Esophagus squamous epithelium (tissue), 5 donors: ENCODE results near the gene AVL9. TPM values are rescaled to one million over a fixed set of nuclear protein-coding genes. Genes with fewer than 3 reads are reported as not detected.

Experiments
- DNase-seq: peaks from one replicate; lab custom pipeline; 2025; lab: John Stamatoyannopoulos, UW
- H3K27ac ChIP-seq, 4 donors: fragments of 200-600 bp; sonication (generic); one replicate each; pipeline ENCODE4 v1.5.1; 2016 to 2019; ENCODE audit warnings: mild to moderate bottlenecking in 1 of 4
- H3K27me3 ChIP-seq, 4 donors: fragments of 200-600 bp; sonication (generic); 1 replicate in 3 of 4; 2 replicates in 1 of 4; pipeline versions ENCODE4 v1.5.1 to v1.6.0; 2017 to 2021; ENCODE audit warnings: antibody characterized with exemption in 1 of 4
- H3K36me3 ChIP-seq, 3 donors: fragments of 200-600 bp; sonication (generic); one replicate each; pipeline ENCODE4 v1.5.1; 2016 to 2019
- H3K4me1 ChIP-seq, 3 donors: fragments of 200-600 bp; sonication (generic); one replicate each; pipeline ENCODE4 v1.5.1; 2017 to 2019
- H3K4me3 ChIP-seq, 4 donors: fragments of 200-600 bp; sonication (generic); 1 replicate in 3 of 4; 2 replicates in 1 of 4; pipeline ENCODE4 v1.5.1; 2016 to 2019; ENCODE audit warnings: mild to moderate bottlenecking in 2 of 4, moderate library complexity in 1 of 4
- H3K9me3 ChIP-seq, 3 donors: fragments of 200-600 bp; sonication (generic); one replicate each; pipeline ENCODE4 v1.5.1; 2016 to 2019
- POLR2A ChIP-seq, 4 donors: fragments of 450-650 bp; IDR thresholded peaks; one replicate each; pipeline ENCODE4 v1.6.1; 2017; ENCODE audit warnings: antibody characterized with exemption in 4 of 4, mild to moderate bottlenecking in 4 of 4, moderate library complexity in 3 of 4
- WGBS, 2 donors: methylation state at CpG; one replicate each; pipeline ENCODE4 v1.1.5; 2018; 5-methylcytosine and 5-hydroxymethylcytosine counted together
- intact Hi-C: fragments of 100-400 bp; cut with DNase I; formaldehyde crosslinking; loops from one replicate; pipeline ENCODE4 v1.15.0; 2022
- total RNA-seq, 4 donors: library from RNA; depleted of rRNA; stranded (reverse); fragments of >200 nt; gene quantifications; one replicate each; pipeline ENCODE4 v1.1.0, GENCODE V29; 2016
- TF ChIP-seq, protein P1 (sequence below), 6 experiments: fragments of 450-650 bp in 4 of 6; fragments of 200-600 bp in 2 of 6; sonication (generic) in 2 of 6; IDR thresholded peaks; one replicate each; pipeline ENCODE4 v1.5.1; 2016 to 2019; ENCODE audit warnings: antibody characterized with exemption in 6 of 6, mild to moderate bottlenecking in 4 of 6, moderate library complexity in 4 of 6
- donor health status: DM: yes; HTN: yes; CAD: no.

Gene AVL9
- total RNA-seq, 4 donors from 2014 or later, result 15.7 to 26.1 (median 21.6) TPM

DNA sequence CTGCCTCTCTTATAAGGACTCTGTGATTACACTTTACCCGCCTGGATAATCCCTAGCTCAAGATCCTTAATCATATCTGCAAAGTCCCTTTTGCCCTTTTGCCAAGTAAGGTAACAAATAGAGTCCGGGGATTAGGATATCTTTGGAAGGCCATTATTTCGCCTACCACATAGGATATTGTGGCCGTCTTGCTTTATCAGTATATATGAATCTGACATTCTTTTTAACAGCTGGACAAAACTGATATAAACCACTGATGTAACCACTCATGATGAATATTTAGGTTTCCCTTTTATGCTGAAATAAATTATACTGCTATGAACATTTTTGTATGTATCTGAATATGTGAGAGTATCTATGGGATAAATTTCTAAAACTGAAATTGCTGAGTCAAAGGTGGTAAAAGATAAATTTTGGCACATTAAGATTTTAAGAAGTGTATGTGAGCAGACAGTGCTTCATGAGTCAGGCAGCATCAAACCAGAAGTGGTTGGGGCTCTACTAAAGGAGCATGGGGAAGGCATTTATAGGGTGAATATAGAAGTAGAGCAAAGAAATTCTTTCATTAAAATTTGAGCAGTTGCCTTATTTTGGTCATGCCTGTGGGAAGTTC, 44.7 kb downstream of the AVL9 start:
- H3K9me3 ChIP-seq, result no peaks in the 10 kb centered on the region
- H3K4me3 ChIP-seq, result no peak overlapping the region
- TF ChIP-seq, protein P1, sequence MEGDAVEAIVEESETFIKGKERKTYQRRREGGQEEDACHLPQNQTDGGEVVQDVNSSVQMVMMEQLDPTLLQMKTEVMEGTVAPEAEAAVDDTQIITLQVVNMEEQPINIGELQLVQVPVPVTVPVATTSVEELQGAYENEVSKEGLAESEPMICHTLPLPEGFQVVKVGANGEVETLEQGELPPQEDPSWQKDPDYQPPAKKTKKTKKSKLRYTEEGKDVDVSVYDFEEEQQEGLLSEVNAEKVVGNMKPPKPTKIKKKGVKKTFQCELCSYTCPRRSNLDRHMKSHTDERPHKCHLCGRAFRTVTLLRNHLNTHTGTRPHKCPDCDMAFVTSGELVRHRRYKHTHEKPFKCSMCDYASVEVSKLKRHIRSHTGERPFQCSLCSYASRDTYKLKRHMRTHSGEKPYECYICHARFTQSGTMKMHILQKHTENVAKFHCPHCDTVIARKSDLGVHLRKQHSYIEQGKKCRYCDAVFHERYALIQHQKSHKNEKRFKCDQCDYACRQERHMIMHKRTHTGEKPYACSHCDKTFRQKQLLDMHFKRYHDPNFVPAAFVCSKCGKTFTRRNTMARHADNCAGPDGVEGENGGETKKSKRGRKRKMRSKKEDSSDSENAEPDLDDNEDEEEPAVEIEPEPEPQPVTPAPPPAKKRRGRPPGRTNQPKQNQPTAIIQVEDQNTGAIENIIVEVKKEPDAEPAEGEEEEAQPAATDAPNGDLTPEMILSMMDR (IDR thresholded peaks at IDR 0.05), result no peak
- 74 to 93% methylated on average over 4 of the region's 4 CpGs for WGBS, 2 donors
- no peak overlapping the region for H3K27ac ChIP-seq
- no peaks in the 10 kb centered on the region for H3K27me3 ChIP-seq
- no peak for DNase-seq
- peaks cover 0 to 15% (median 6%) of the 10 kb centered on the region in 3 donors for H3K4me1 ChIP-seq
- H3K36me3 ChIP-seq, result peaks cover 0 to 26% (median 0%) of the 10 kb centered on the region in 3 donors
- intact Hi-C loops, result no loop called here

- no peak overlapping the region for H3K27ac ChIP-seq
- H3K9me3 ChIP-seq, result no peaks in the 10 kb centered on the region
- peaks cover 0 to 52% (median 0%) of the 10 kb centered on the region in 3 donors for H3K36me3 ChIP-seq
- TF ChIP-seq POLR2A (IDR thresholded peaks at IDR 0.05), result no peak
- TF ChIP-seq, protein P1 (IDR thresholded peaks at IDR 0.05), result no peak
- no peak for DNase-seq
- H3K27me3 ChIP-seq, result no peaks in the 10 kb centered on the region
- intact Hi-C loops, result no loop called here
- H3K4me3 ChIP-seq, result no peak overlapping the region
- H3K4me1 ChIP-seq, result no peaks in the 10 kb centered on the region
- 88 to 90% methylated on average over 2 of the region's 2 CpGs for WGBS, 2 donors
These were observed 47.3 kb downstream of the AVL9 start for GRCh38 chr7:32542595-32542994.

GRCh38 chr7:32559480-32559879, 64.2 kb downstream of the AVL9 start:
- no peak overlapping the region for H3K4me3 ChIP-seq
- no peak for DNase-seq
- H3K27ac ChIP-seq, result no peak overlapping the region
- no peaks in the 10 kb centered on the region for H3K4me1 ChIP-seq
- WGBS, 2 donors, result 92 to 99% methylated on average over 4 of the region's 4 CpGs
- TF ChIP-seq, protein P1 (IDR thresholded peaks at IDR 0.05), result no peak
- no peak for TF ChIP-seq POLR2A (IDR thresholded peaks at IDR 0.05)
- H3K9me3 ChIP-seq, result no peaks in the 10 kb centered on the region
- intact Hi-C loops, result no loop called here
- H3K27me3 ChIP-seq, result no peaks in the 10 kb centered on the region
- H3K36me3 ChIP-seq, result peaks cover 0 to 91% (median 6%) of the 10 kb centered on the region in 3 donors

DNA sequence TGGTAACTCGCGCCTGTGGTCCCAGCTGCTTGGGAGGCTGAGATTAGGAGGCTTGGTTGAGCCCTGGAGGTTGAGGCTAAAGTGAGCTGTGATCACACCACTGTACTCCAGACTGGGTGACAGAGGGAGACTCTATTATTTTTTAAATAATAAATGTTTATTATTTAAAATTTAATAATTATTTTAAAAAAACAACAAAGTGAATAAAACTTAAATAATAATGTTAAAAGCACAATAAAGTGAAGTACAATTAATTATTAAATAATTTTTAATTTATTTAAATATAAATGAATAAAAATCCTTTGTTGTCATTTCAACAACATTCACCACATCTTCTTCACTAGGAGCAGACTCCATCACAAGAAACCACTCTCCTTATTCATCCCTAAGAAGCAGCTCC, 64.8 kb downstream of the AVL9 start:
- DNase-seq, result no peak
- 93 to 96% methylated on average over 2 of the region's 2 CpGs for WGBS, 2 donors
- Histone ChIP-seq H3K27ac (no peak overlapping the region), H3K27me3 (no peaks in the 10 kb centered on the region), H3K4me3 (no peak overlapping the region), H3K9me3 (no peaks in the 10 kb centered on the region), H3K36me3 (peaks cover 0 to 89% (median 6%) of the 10 kb centered on the region in 3 donors), H3K4me1 (no peaks in the 10 kb centered on the region)
- no peak for TF ChIP-seq POLR2A (IDR thresholded peaks at IDR 0.05)
- TF ChIP-seq, protein P1 (IDR thresholded peaks at IDR 0.05), result no peak
- intact Hi-C loops, result no loop called here

DNA sequence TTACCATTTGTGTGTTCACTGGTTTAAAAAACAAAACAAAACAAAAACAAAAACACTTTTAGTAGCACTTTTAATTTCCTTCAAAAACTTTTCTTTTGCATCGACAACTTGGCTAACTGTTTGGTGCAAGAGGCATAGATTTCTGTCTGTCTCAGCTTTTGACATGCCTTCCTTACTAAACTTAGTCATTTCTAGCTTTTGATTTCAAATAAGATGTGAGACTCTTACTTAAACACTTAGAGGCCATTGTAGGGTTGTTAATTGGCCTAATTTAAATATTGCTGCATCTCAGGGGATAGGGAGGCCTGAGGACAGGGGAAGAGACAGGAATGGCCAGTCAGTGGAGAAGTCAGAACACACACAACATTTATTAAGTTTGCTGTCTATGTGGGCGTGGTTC, 66.3 kb downstream of the AVL9 start:
- intact Hi-C loops, result no loop called here
- Histone ChIP-seq H3K4me1 (no peaks in the 10 kb centered on the region), H3K4me3 (no peak overlapping the region), H3K36me3 (peaks cover 0 to 81% (median 4%) of the 10 kb centered on the region in 3 donors), H3K27me3 (no peaks in the 10 kb centered on the region), H3K9me3 (no peaks in the 10 kb centered on the region), H3K27ac (no peak overlapping the region)
- 78 to 79% methylated on average over 2 of the region's 2 CpGs for WGBS, 2 donors
- no peak for TF ChIP-seq POLR2A (IDR thresholded peaks at IDR 0.05)
- TF ChIP-seq, protein P1 (IDR thresholded peaks at IDR 0.05), result no peak
- no peak for DNase-seq
